ENCODE results near the gene FFAR1.

The FFAR1 gene

GRCh38 chr19:35389192-35389861 is 41.6 kb downstream of the FFAR1 start:
- DNase-seq (ENCODE audit: low read depth), result no peak
- H3K4me3 ChIP-seq (ENCODE audit: low read depth, low read length), result no peak overlapping the region
- no peak for TF ChIP-seq CTCF (IDR thresholded peaks at IDR 0.05; ENCODE audit: insufficient read depth, low read depth, low read length, missing control alignments)

GRCh38 chr19:35392742-35393715 is 45.3 kb downstream of the FFAR1 start:
- no peak for TF ChIP-seq CTCF (IDR thresholded peaks at IDR 0.05; ENCODE audit: insufficient read depth, low read depth, low read length, missing control alignments)
- no peak for DNase-seq (ENCODE audit: low read depth)
- H3K4me3 ChIP-seq (ENCODE audit: low read depth, low read length), result no peak overlapping the region

- no peak for DNase-seq (ENCODE audit: low read depth)
- H3K4me3 ChIP-seq (ENCODE audit: low read depth, low read length), result no peak overlapping the region
- no peak for TF ChIP-seq CTCF (IDR thresholded peaks at IDR 0.05; ENCODE audit: insufficient read depth, low read depth, low read length, missing control alignments)
Measured at GRCh38 chr19:35395382-35396199, 47.9 kb downstream of the FFAR1 start.

GRCh38 chr19:35396240-35396885 is 48.7 kb downstream of the FFAR1 start:
- no peak for TF ChIP-seq CTCF (IDR thresholded peaks at IDR 0.05; ENCODE audit: insufficient read depth, low read depth, low read length, missing control alignments)
- no peak for DNase-seq (ENCODE audit: low read depth)
- no peak overlapping the region for H3K4me3 ChIP-seq (ENCODE audit: low read depth, low read length)

- no peak for TF ChIP-seq CTCF (IDR thresholded peaks at IDR 0.05; ENCODE audit: insufficient read depth, low read depth, low read length, missing control alignments)
- no peak for DNase-seq (ENCODE audit: low read depth)
- H3K4me3 ChIP-seq (ENCODE audit: low read depth, low read length), result no peak overlapping the region
Measured at GRCh38 chr19:35397064-35397463, 49.4 kb downstream of the FFAR1 start.

Data from GM12865 (cell line).